CD4-positive, alpha-beta T cell (primary cell): ENCODE data around the gene GH2. TPM values are rescaled to one million over a fixed set of nuclear protein-coding genes. Genes with fewer than 3 reads are reported as not detected.
"Not testable (repeated sequence)": the region's sequence is repeated elsewhere in the genome, so short reads cannot be mapped to it uniquely, and the experiment has no call there.

Source experiments
- ATAC-seq: fragments of 200-7000 bp; cut with Tn5 transposase; one replicate; pipeline ENCODE4 v1.10.0; 2022; ENCODE audit warnings: mild to moderate bottlenecking; ENCODE audit not compliant: poor library complexity
- CTCF ChIA-PET: fragments of 350-600 bp; sonication (Branson Sonifier 250); formaldehyde crosslinking; loops from one replicate; lab custom pipeline; 2021; ENCODE audit warnings: antibody characterized with exemption, inconsistent platforms; lab: Charles Lee
- POLR2A ChIA-PET: fragments of 350-600 bp; sonication (Branson Sonifier 250); formaldehyde crosslinking; loops from one replicate; lab custom pipeline; 2021; ENCODE audit warnings: antibody characterized with exemption, inconsistent platforms; lab: Charles Lee
- DNase-seq, 14 experiments: peaks; one replicate each; pipeline ENCODE4 v3.0.0-alpha.2; 2013 to 2020; ENCODE audit warnings: mixed read lengths in 2 of 14
- H3K27ac ChIP-seq, 2 donors: one replicate each; pipeline versions ENCODE4 v1.5.1 to v1.7.0; 2013; ENCODE audit warnings: low read length in 2 of 2, low read depth in 1 of 2, mild to moderate bottlenecking in 1 of 2
- H3K27me3 ChIP-seq, 2 experiments: 1 replicate in 1 of 2; 2 replicates in 1 of 2; pipeline versions ENCODE4 v1.6.1 to v1.7.0; 2013; ENCODE audit warnings: low read length in 2 of 2, control low read depth in 1 of 2, mild to moderate bottlenecking in 1 of 2, moderate library complexity in 1 of 2; ENCODE audit not compliant: insufficient read depth in 2 of 2, control insufficient read depth in 1 of 2
- H3K36me3 ChIP-seq: one replicate; pipeline ENCODE4 v1.6.1; 2013; ENCODE audit warnings: low read length, control low read depth; ENCODE audit not compliant: insufficient read depth
- H3K4me1 ChIP-seq: one replicate; pipeline ENCODE4 v1.6.1; 2013; ENCODE audit warnings: low read length, control low read depth; ENCODE audit not compliant: insufficient read depth
- H3K4me3 ChIP-seq: one replicate; pipeline ENCODE4 v1.5.1; 2013; ENCODE audit warnings: mild to moderate bottlenecking, low read length, moderate library complexity
- H3K9me3 ChIP-seq, 2 experiments: 1 replicate in 1 of 2; 2 replicates in 1 of 2; pipeline versions ENCODE4 v1.6.1 to v1.7.0; 2013; ENCODE audit warnings: low read length in 2 of 2, mild to moderate bottlenecking in 2 of 2, control low read depth in 1 of 2, moderate library complexity in 1 of 2; ENCODE audit not compliant: control insufficient read depth in 1 of 2, insufficient read depth in 1 of 2
- H3K27ac Mint-ChIP-seq: one replicate; pipeline ENCODE4 v1.8.0; 2020; ENCODE audit warnings: mixed read lengths
- H3K27me3 Mint-ChIP-seq: one replicate; pipeline ENCODE4 v1.8.0; 2021; ENCODE audit warnings: mixed read lengths
- H3K36me3 Mint-ChIP-seq: one replicate; pipeline ENCODE4 v1.8.0; 2021; ENCODE audit warnings: low read depth, mixed read lengths
- H3K4me1 Mint-ChIP-seq: one replicate; pipeline ENCODE4 v1.8.0; 2021; ENCODE audit warnings: low read depth, mixed read lengths
- H3K4me3 Mint-ChIP-seq: one replicate; pipeline ENCODE4 v1.8.0; 2020; ENCODE audit warnings: mild to moderate bottlenecking, mixed read lengths
- H3K9me3 Mint-ChIP-seq: one replicate; pipeline ENCODE4 v1.8.0; 2020; ENCODE audit warnings: mixed read lengths
- CTCF ChIP-seq: fragments of 200-600 bp; IDR thresholded peaks from one replicate; pipeline ENCODE4 v1.8.0; 2022; ENCODE audit warnings: antibody characterized with exemption, mild to moderate bottlenecking
- intact Hi-C, 2 experiments: fragments of 100-400 bp; cut with DNase I in 1 of 2; cut with micrococcal nuclease in 1 of 2; formaldehyde crosslinking; loops; one replicate each; pipeline versions ENCODE4 v1.15.1 to v1.9.0; 2023 to 2025; cut with DNase I, micrococcal nuclease
- total RNA-seq, 174 experiments: library from RNA in 2 of 174; stranded (reverse) in 2 of 174; gene quantifications; one replicate each; pipeline ENCODE4 v1.2.3 and lab custom pipeline; 2021 to 2026

GH2 gene
- total RNA-seq, 2 experiments from 2014 or later: not detected

- POLR2A ChIA-PET: interaction anchor here (2.5 kb wide), 1 partner anchor 108 kb away, joined by 13 read pairs; no protein-coding TSS in a partner anchor
- Mint-ChIP-seq H3K27me3 (no peaks in the 10 kb centered on the region), H3K4me1 (peaks cover 6% of the 10 kb centered on the region), H3K27ac (no peak overlapping the region), H3K9me3 (no peaks in the 10 kb centered on the region), H3K4me3 (no peak overlapping the region), H3K36me3 (no peaks in the 10 kb centered on the region)
- Histone ChIP-seq H3K27me3 (no peaks in the 10 kb centered on the region), H3K4me1 (peaks cover 8% of the 10 kb centered on the region), H3K27ac (no peak overlapping the region), H3K36me3 (no peaks in the 10 kb centered on the region), H3K4me3 (no peak overlapping the region), H3K9me3 (no peaks in the 10 kb centered on the region)
- CTCF ChIA-PET: interaction anchor here (2.2 to 2.9 kb wide), 2 partner anchors 99 to 215 kb away, joined by 9 to 31 read pairs; no protein-coding TSS in a partner anchor
- intact Hi-C loops: loop anchor here (1.0 to 5.0 kb wide), 4 partner anchors 75 to 230 kb away; partner anchors contain the start of gene ERN1 (in 1 of the 2)
- TF ChIP-seq CTCF: no peak
- no peak for DNase-seq
- ATAC-seq: no peak
These were observed 35.9 kb upstream of the GH2 start for GRCh38 chr17:63917646-63918045.

GRCh38 chr17:63917206-63917605 is 35.5 kb upstream of the GH2 start:
- intact Hi-C loops: loop anchor here in 1 of 2 experiments (5.0 kb wide), 3 partner anchors 75 to 230 kb away; partner anchors contain the start of gene ERN1
- H3K27ac Mint-ChIP-seq, H3K36me3 ChIP-seq, H3K4me1 ChIP-seq, CTCF ChIA-PET, ATAC-seq, H3K27me3 ChIP-seq, H3K27ac ChIP-seq, H3K27me3 Mint-ChIP-seq, H3K4me1 Mint-ChIP-seq, H3K4me3 ChIP-seq, H3K9me3 ChIP-seq, DNase-seq, H3K9me3 Mint-ChIP-seq, H3K4me3 Mint-ChIP-seq, POLR2A ChIA-PET, H3K36me3 Mint-ChIP-seq: not testable (repeated sequence)

- Histone ChIP-seq H3K27ac (no peak overlapping the region), H3K27me3 (no peaks in the 10 kb centered on the region), H3K36me3 (no peaks in the 10 kb centered on the region), H3K9me3 (no peaks in the 10 kb centered on the region), H3K4me1 (peaks cover 12% of the 10 kb centered on the region), H3K4me3 (no peak overlapping the region)
- CTCF ChIA-PET: interaction anchor here (1.3 kb wide), 1 partner anchor 109 kb away, joined by 6 read pairs; no protein-coding TSS in a partner anchor
- ATAC-seq: no peak
- no peaks in the 10 kb centered on the region for H3K9me3 Mint-ChIP-seq
- DNase-seq: no peak
- H3K27ac Mint-ChIP-seq: no peak overlapping the region
- H3K27me3 Mint-ChIP-seq: no peaks in the 10 kb centered on the region
- H3K36me3 Mint-ChIP-seq: no peaks in the 10 kb centered on the region
- no peak for TF ChIP-seq CTCF
- POLR2A ChIA-PET: no interaction called here
- H3K4me3 Mint-ChIP-seq: no peak overlapping the region
- intact Hi-C loops: loop anchor here in 1 of 2 experiments (5.0 kb wide), 3 partner anchors 76 to 231 kb away; partner anchors contain the start of gene ERN1
- peaks cover 6% of the 10 kb centered on the region for H3K4me1 Mint-ChIP-seq
These were observed 34.9 kb upstream of the GH2 start for GRCh38 chr17:63916566-63917185.

DNA sequence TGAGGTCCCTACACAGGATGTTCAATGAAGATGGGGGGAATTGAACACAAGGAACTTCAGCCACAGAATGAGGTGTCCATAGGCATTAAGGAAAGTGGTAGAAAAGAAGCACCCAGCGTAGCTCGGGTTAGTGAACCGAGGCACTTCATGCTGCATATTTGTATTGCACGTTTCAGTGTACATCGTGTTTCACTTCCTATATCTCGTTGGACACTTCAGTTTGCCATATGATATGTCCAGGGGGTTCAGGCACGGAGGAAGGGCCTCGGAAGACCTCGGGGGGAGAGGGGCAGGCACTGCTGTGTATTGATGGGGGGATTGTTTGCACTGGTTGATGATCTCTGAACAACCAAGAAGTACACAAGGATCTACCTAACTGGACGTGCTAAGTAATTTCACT is 34.0 kb upstream of the GH2 start:
- H3K4me1 Mint-ChIP-seq, H3K27me3 ChIP-seq, H3K27me3 Mint-ChIP-seq, H3K27ac ChIP-seq, H3K36me3 Mint-ChIP-seq, POLR2A ChIA-PET, H3K9me3 Mint-ChIP-seq, H3K36me3 ChIP-seq, H3K27ac Mint-ChIP-seq, ATAC-seq, H3K9me3 ChIP-seq, DNase-seq, H3K4me3 Mint-ChIP-seq, H3K4me3 ChIP-seq: not testable (repeated sequence)
- CTCF ChIA-PET: interaction anchor here (1.3 kb wide), 1 partner anchor 110 kb away, joined by 6 read pairs; no protein-coding TSS in a partner anchor
- intact Hi-C loops: loop anchor here in 1 of 2 experiments (5.0 kb wide), 3 partner anchors 77 to 232 kb away; partner anchors contain the start of gene ERN1
- H3K4me1 ChIP-seq: peaks cover 17% of the 10 kb centered on the region
